Neural crest cell (in vitro differentiated cells): ENCODE results near the gene TBC1D16. TPM values are rescaled to one million over a fixed set of nuclear protein-coding genes. Genes with fewer than 3 reads are reported as not detected.

ENCODE experiments used
- DNase-seq: peaks from one replicate; pipeline ENCODE4 v3.0.0; 2021; ENCODE audit warnings: low read depth, mixed read lengths, low spot score
- H3K27ac Mint-ChIP-seq: one replicate; pipeline ENCODE4 v1.8.0; 2021; ENCODE audit warnings: mild to moderate bottlenecking, mixed read lengths; ENCODE audit not compliant: unreplicated experiment
- H3K27me3 Mint-ChIP-seq: 2 replicates; pipeline ENCODE4 v1.8.0; 2021; ENCODE audit warnings: low read depth, mild to moderate bottlenecking, mixed read lengths
- H3K36me3 Mint-ChIP-seq: 2 replicates; pipeline ENCODE4 v1.8.0; 2021; ENCODE audit warnings: low read depth, mild to moderate bottlenecking, mixed read lengths
- H3K4me1 Mint-ChIP-seq: 2 replicates; pipeline ENCODE4 v1.8.0; 2021; ENCODE audit warnings: mixed read lengths
- H3K4me3 Mint-ChIP-seq: one replicate; pipeline ENCODE4 v1.8.0; 2021; ENCODE audit warnings: mild to moderate bottlenecking, mixed read lengths
- H3K9me3 Mint-ChIP-seq: 2 replicates; pipeline ENCODE4 v1.8.0; 2021; ENCODE audit warnings: mixed read lengths
- CTCF ChIP-seq: fragments of 200-600 bp; sonication (generic); conservative IDR thresholded peaks from 2 replicates; pipeline ENCODE4 v1.5.0; 2021; ENCODE audit warnings: antibody characterized with exemption, mild to moderate bottlenecking
- total RNA-seq: library from RNA; stranded (reverse); gene quantifications from 2 replicates; pipeline ENCODE4 v1.2.1, GENCODE V29; 2021

The TBC1D16 gene
- total RNA-seq, 1 donor from 2014 or later: 96.2 TPM

- H3K36me3 Mint-ChIP-seq: no peaks in the 10 kb centered on the region
- no peak overlapping the region for H3K4me3 Mint-ChIP-seq
- no peaks in the 10 kb centered on the region for H3K9me3 Mint-ChIP-seq
- peaks cover 14% of the 10 kb centered on the region for H3K4me1 Mint-ChIP-seq
- no peak for TF ChIP-seq CTCF
- no peaks in the 10 kb centered on the region for H3K27me3 Mint-ChIP-seq
- H3K27ac Mint-ChIP-seq: no peak overlapping the region
- DNase-seq: no peak
Measured at GRCh38 chr17:79920751-79921410, 114.8 kb downstream of the TBC1D16 start.

GRCh38 chr17:79919862-79920720 is 115.6 kb downstream of the TBC1D16 start:
- TF ChIP-seq CTCF: no peak
- no peak overlapping the region for H3K4me3 Mint-ChIP-seq
- H3K27me3 Mint-ChIP-seq: no peaks in the 10 kb centered on the region
- H3K4me1 Mint-ChIP-seq: peaks cover 12% of the 10 kb centered on the region
- no peaks in the 10 kb centered on the region for H3K9me3 Mint-ChIP-seq
- H3K36me3 Mint-ChIP-seq: no peaks in the 10 kb centered on the region
- no peak for DNase-seq
- no peak overlapping the region for H3K27ac Mint-ChIP-seq

- Mint-ChIP-seq H3K27me3 (no peaks in the 10 kb centered on the region), H3K36me3 (no peaks in the 10 kb centered on the region), H3K4me1 (peaks cover 12% of the 10 kb centered on the region), H3K4me3 (no peak overlapping the region), H3K9me3 (no peaks in the 10 kb centered on the region), H3K27ac (no peak overlapping the region)
- no peak for DNase-seq
- TF ChIP-seq CTCF: no peak
Measured at GRCh38 chr17:79919164-79919585, 116.5 kb downstream of the TBC1D16 start.

GRCh38 chr17:79918581-79919163 is 117.0 kb downstream of the TBC1D16 start:
- Mint-ChIP-seq H3K27ac (no peak overlapping the region), H3K36me3 (no peaks in the 10 kb centered on the region), H3K27me3 (no peaks in the 10 kb centered on the region), H3K4me3 (no peak overlapping the region), H3K9me3 (no peaks in the 10 kb centered on the region), H3K4me1 (peaks cover 12% of the 10 kb centered on the region)
- TF ChIP-seq CTCF: no peak
- no peak for DNase-seq

DNA sequence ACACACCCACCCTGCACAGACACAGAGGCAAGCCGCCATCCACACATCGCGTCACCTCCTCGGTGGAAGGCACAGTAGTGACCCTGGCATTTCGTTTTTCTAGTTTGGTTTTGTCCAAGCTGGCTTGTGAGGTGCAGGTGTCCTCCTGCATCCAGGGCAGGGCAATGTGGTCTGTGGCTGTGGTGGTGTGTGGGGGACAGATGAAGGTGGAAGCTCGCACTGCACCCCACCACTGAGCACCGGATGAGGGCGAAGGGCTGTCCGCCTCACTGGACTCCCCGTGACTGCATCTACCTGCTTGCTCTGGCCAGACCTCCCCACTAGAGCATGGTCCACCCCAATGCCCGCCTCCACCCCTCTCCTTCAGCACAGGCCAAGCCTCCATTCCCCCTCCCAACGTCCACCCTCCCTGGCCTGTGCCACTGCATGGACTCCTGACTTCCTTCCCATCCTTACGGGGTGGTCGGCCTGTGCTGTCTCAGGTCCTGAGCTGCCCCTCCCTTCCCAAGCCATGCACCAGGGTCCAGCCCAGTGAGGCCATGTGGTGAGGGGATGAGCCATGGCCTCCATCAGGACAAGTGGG is 117.7 kb downstream of the TBC1D16 start:
- Mint-ChIP-seq H3K27ac (no peak overlapping the region), H3K27me3 (no peaks in the 10 kb centered on the region), H3K36me3 (no peaks in the 10 kb centered on the region), H3K4me3 (no peak overlapping the region), H3K4me1 (peaks cover 12% of the 10 kb centered on the region), H3K9me3 (no peaks in the 10 kb centered on the region)
- no peak for DNase-seq
- no peak for TF ChIP-seq CTCF
